PC-9 (cell line): ENCODE measurements around the gene ACSS2. TPM values are rescaled to one million over a fixed set of nuclear protein-coding genes. Genes with fewer than 3 reads are reported as not detected.
A peak's percentile ranks its signal among the peaks of the same experiment; 100 is the strongest.

Source experiments
- BruUV-seq: library from RNA; stranded (reverse); fragments of 400-500 nt; replicated peaks from 2 replicates; lab custom pipeline; 2021; lab: Mats Ljungman, UMichigan
- CTCF ChIA-PET: fragments of 300-600 bp; sonication (Branson Sonifier 250); formaldehyde crosslinking; loops from one replicate; lab custom pipeline; 2022; ENCODE audit warnings: antibody characterized with exemption; lab: Charles Lee
- POLR2A ChIA-PET: fragments of 300-600 bp; sonication (Branson Sonifier 250); formaldehyde crosslinking; loops from one replicate; lab custom pipeline; 2022; ENCODE audit warnings: antibody characterized with exemption; ENCODE audit not compliant: unreplicated experiment; lab: Charles Lee
- DNase-seq, 2 experiments: peaks; one replicate each; pipeline versions ENCODE4 v3.0.0 to v3.0.0-alpha.2; 2015 to 2022; ENCODE audit warnings: mixed read lengths in 1 of 2
- H2AFZ ChIP-seq: fragments of 200-600 bp; sonication (generic); 2 replicates; pipeline ENCODE4 v1.8.1; 2017; ENCODE audit warnings: antibody characterized with exemption
- H3F3A ChIP-seq: fragments of 200-600 bp; sonication (generic); 2 replicates; pipeline ENCODE4 v1.8.1; 2017; ENCODE audit warnings: antibody characterized with exemption, mild to moderate bottlenecking, low read depth; ENCODE audit not compliant: insufficient read depth
- H3K27ac ChIP-seq: fragments of 200-600 bp; sonication (generic); 2 replicates; pipeline ENCODE4 v1.6.1; 2016; ENCODE audit warnings: mixed run types
- H3K27me3 ChIP-seq: fragments of 200-600 bp; sonication (generic); 2 replicates; pipeline ENCODE4 v1.6.1; 2016; ENCODE audit warnings: low read depth, mixed run types; ENCODE audit not compliant: insufficient read depth
- H3K36me3 ChIP-seq: fragments of 200-600 bp; sonication (generic); 2 replicates; pipeline ENCODE4 v1.6.1; 2016; ENCODE audit warnings: low read depth, mixed run types
- H3K4me1 ChIP-seq: fragments of 200-600 bp; sonication (generic); replicated peaks from 2 replicates; pipeline ENCODE4 v1.6.1; 2016; ENCODE audit warnings: mixed run types; ENCODE audit not compliant: insufficient read depth
- H3K4me2 ChIP-seq: fragments of 200-600 bp; sonication (generic); 2 replicates; pipeline ENCODE4 v1.6.1; 2017; ENCODE audit warnings: mixed run types
- H3K4me3 ChIP-seq: fragments of 200-600 bp; sonication (generic); 2 replicates; pipeline ENCODE4 v1.6.1; 2016; ENCODE audit warnings: mixed run types
- H3K79me2 ChIP-seq: fragments of 200-600 bp; sonication (generic); 2 replicates; pipeline ENCODE4 v1.6.1; 2017; ENCODE audit warnings: low read depth, mixed run types
- H3K9me2 ChIP-seq: fragments of 200-600 bp; sonication (generic); 2 replicates; pipeline ENCODE4 v1.8.1; 2017; ENCODE audit warnings: mild to moderate bottlenecking; ENCODE audit not compliant: insufficient read depth
- H3K9me3 ChIP-seq: fragments of 200-600 bp; sonication (generic); 2 replicates; pipeline ENCODE4 v1.8.1; 2016; ENCODE audit warnings: low read depth; ENCODE audit not compliant: insufficient read depth
- H4K20me1 ChIP-seq: fragments of 200-600 bp; sonication (generic); 2 replicates; pipeline ENCODE4 v1.8.1; 2017; ENCODE audit not compliant: insufficient read depth
- EZH2 ChIP-seq: fragments of 200-600 bp; sonication (generic); IDR thresholded peaks from 2 replicates; pipeline ENCODE4 v1.8.0; 2017; ENCODE audit warnings: antibody characterized with exemption, low read depth
- intact Hi-C: fragments of 100-400 bp; cut with micrococcal nuclease; formaldehyde crosslinking; loops from one replicate; pipeline ENCODE4 v1.10.0; 2022; ENCODE audit not compliant: unreplicated experiment
- total RNA-seq: library from RNA; stranded (reverse); gene quantifications from 2 replicates; pipeline ENCODE4 v1.2.3, GENCODE V29; 2021
- TF ChIP-seq, protein P1 (sequence below): fragments of 200-600 bp; sonication (generic); conservative IDR thresholded peaks from 2 replicates; pipeline ENCODE4 v1.6.1; 2017; ENCODE audit warnings: mixed run types, antibody characterized with exemption, mild to moderate bottlenecking, moderate library complexity

The ACSS2 gene
- total RNA-seq, 1 experiment from 2014 or later: 108 TPM

- peaks cover 24% of the 10 kb centered on the region for H3K4me1 ChIP-seq
- POLR2A ChIA-PET: interaction anchor here (0.6 kb wide), 1 partner anchor 50 kb away, joined by 8 read pairs; no protein-coding TSS in a partner anchor
Observed at GRCh38 chr20:34881689-34882088, 5.3 kb downstream of the ACSS2 start.

GRCh38 chr20:34883087-34883688 lies 6.8 kb downstream of the ACSS2 start:
- H3K4me3 ChIP-seq: no peak overlapping the region
- H3K9me2 ChIP-seq: no peaks in the 10 kb centered on the region
- BruUV-seq: no TSS peak
- POLR2A ChIA-PET: no interaction called here
- intact Hi-C loops: no loop called here
- H3K79me2 ChIP-seq: peaks cover 39% of the 10 kb centered on the region
- H3K4me1 ChIP-seq: peaks cover 18% of the 10 kb centered on the region
- peak in 1 of 2 experiments; percentile 48 for DNase-seq
- no peak overlapping the region for H3K4me2 ChIP-seq
- TF ChIP-seq, protein P1, sequence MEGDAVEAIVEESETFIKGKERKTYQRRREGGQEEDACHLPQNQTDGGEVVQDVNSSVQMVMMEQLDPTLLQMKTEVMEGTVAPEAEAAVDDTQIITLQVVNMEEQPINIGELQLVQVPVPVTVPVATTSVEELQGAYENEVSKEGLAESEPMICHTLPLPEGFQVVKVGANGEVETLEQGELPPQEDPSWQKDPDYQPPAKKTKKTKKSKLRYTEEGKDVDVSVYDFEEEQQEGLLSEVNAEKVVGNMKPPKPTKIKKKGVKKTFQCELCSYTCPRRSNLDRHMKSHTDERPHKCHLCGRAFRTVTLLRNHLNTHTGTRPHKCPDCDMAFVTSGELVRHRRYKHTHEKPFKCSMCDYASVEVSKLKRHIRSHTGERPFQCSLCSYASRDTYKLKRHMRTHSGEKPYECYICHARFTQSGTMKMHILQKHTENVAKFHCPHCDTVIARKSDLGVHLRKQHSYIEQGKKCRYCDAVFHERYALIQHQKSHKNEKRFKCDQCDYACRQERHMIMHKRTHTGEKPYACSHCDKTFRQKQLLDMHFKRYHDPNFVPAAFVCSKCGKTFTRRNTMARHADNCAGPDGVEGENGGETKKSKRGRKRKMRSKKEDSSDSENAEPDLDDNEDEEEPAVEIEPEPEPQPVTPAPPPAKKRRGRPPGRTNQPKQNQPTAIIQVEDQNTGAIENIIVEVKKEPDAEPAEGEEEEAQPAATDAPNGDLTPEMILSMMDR: no peak
- TF ChIP-seq EZH2: no peak
- CTCF ChIA-PET: no interaction called here
- peaks cover 43% of the 10 kb centered on the region for H3K36me3 ChIP-seq
- no peak overlapping the region for H2AFZ ChIP-seq
- peaks cover 12% of the 10 kb centered on the region for H3F3A ChIP-seq
- H4K20me1 ChIP-seq: peaks cover 23% of the 10 kb centered on the region; the same call in 1 of the 2 replicates
- no peaks in the 10 kb centered on the region for H3K9me3 ChIP-seq
- H3K27ac ChIP-seq: no peak overlapping the region
- H3K27me3 ChIP-seq: no peaks in the 10 kb centered on the region

More at GRCh38 chr20:34881689-34882088, 5.3 kb downstream of the ACSS2 start:
- BruUV-seq: no TSS peak
- H2AFZ ChIP-seq: no peak overlapping the region
- no peaks in the 10 kb centered on the region for H3K9me3 ChIP-seq
- H3K9me2 ChIP-seq: no peaks in the 10 kb centered on the region
- H3K4me3 ChIP-seq: no peak overlapping the region
- no peak overlapping the region for H3K4me2 ChIP-seq
- H3K79me2 ChIP-seq: peaks cover 44% of the 10 kb centered on the region
- peaks cover 31% of the 10 kb centered on the region for H3K36me3 ChIP-seq
- H3K27ac ChIP-seq: no peak overlapping the region
- DNase-seq: no peak
- TF ChIP-seq, protein P1: no peak
- no peak for TF ChIP-seq EZH2
- H3K27me3 ChIP-seq: no peaks in the 10 kb centered on the region
- H4K20me1 ChIP-seq: peaks cover 24% of the 10 kb centered on the region; the same call in 1 of the 2 replicates
- intact Hi-C loops: no loop called here
- H3F3A ChIP-seq: peaks cover 8% of the 10 kb centered on the region
- CTCF ChIA-PET: no interaction called here

GRCh38 chr20:34883809-34884208 lies 7.4 kb downstream of the ACSS2 start:
- H4K20me1 ChIP-seq: peaks cover 19% of the 10 kb centered on the region; the same call in 1 of the 2 replicates
- BruUV-seq: no TSS peak
- H2AFZ ChIP-seq: no peak overlapping the region
- no peaks in the 10 kb centered on the region for H3K9me2 ChIP-seq
- no peak overlapping the region for H3K4me3 ChIP-seq
- H3F3A ChIP-seq: peaks cover 18% of the 10 kb centered on the region
- peaks cover 48% of the 10 kb centered on the region for H3K36me3 ChIP-seq
- H3K4me1 ChIP-seq: peaks cover 14% of the 10 kb centered on the region
- H3K27ac ChIP-seq: no peak overlapping the region
- ChIA-PET CTCF (no interaction called here), POLR2A (no interaction called here)
- H3K79me2 ChIP-seq: peaks cover 40% of the 10 kb centered on the region
- intact Hi-C loops: no loop called here
- DNase-seq: no peak
- H3K9me3 ChIP-seq: no peaks in the 10 kb centered on the region
- TF ChIP-seq, protein P1: no peak
- no peak for TF ChIP-seq EZH2
- no peaks in the 10 kb centered on the region for H3K27me3 ChIP-seq
- no peak overlapping the region for H3K4me2 ChIP-seq
